GM12878 (cell line): ENCODE data around the gene PPP5C. TPM values are rescaled to one million over a fixed set of nuclear protein-coding genes. Genes with fewer than 3 reads are reported as not detected.

Experiments
- ATF7 ChIP-seq: fragments of 450-650 bp; IDR thresholded peaks from 2 replicates; pipeline ENCODE4 v1.6.1; 2016; ENCODE audit warnings: low read depth, mild to moderate bottlenecking
- CHD2 ChIP-seq: IDR thresholded peaks from 2 replicates; pipeline ENCODE4 v1.6.1; 2011; ENCODE audit warnings: low read depth, low read length, improper control_type of control experiment, borderline replicate concordance
- EED ChIP-seq: sonication (generic); IDR thresholded peaks from 2 replicates; pipeline ENCODE4 v1.6.1; 2016; ENCODE audit warnings: antibody characterized with exemption, low read depth
- GABPA ChIP-seq: IDR thresholded peaks from 2 replicates; pipeline ENCODE4 v1.6.1; 2014; ENCODE audit warnings: antibody characterized with exemption, low read depth, mild to moderate bottlenecking, inconsistent platforms
- IKZF1 ChIP-seq: fragments of 450-650 bp; conservative IDR thresholded peaks from 2 replicates; pipeline ENCODE4 v1.6.1; 2017; ENCODE audit warnings: antibody characterized with exemption, mild to moderate bottlenecking
- IRF4 ChIP-seq: IDR thresholded peaks from 2 replicates; pipeline ENCODE4 v1.6.1; 2011; ENCODE audit warnings: low read depth, low read length
- NFIC ChIP-seq: IDR thresholded peaks from 2 replicates; pipeline ENCODE4 v1.6.1; 2012; ENCODE audit warnings: low read depth, mild to moderate bottlenecking, inconsistent platforms, low read length, moderate library complexity
- POLR2A ChIP-seq: IDR thresholded peaks from 2 replicates; pipeline ENCODE4 v1.6.1; 2011; ENCODE audit warnings: low read depth, mild to moderate bottlenecking, low read length
- RUNX3 ChIP-seq: IDR thresholded peaks from 2 replicates; pipeline ENCODE4 v1.6.1; 2012; ENCODE audit warnings: low read length, inconsistent platforms
- SPI1 ChIP-seq: IDR thresholded peaks from 2 replicates; pipeline ENCODE4 v1.6.1; 2011; ENCODE audit warnings: low read depth, mild to moderate bottlenecking, low read length, moderate library complexity, borderline replicate concordance; ENCODE audit not compliant: insufficient read depth
- ZNF207 ChIP-seq: fragments of 450-650 bp; IDR thresholded peaks from 2 replicates; pipeline ENCODE4 v1.6.1; 2014; ENCODE audit warnings: antibody characterized with exemption, mild to moderate bottlenecking, borderline replicate concordance
- ZNF384 ChIP-seq: IDR thresholded peaks from 2 replicates; pipeline ENCODE4 v1.6.1; 2012; ENCODE audit warnings: low read depth, mild to moderate bottlenecking, low read length, improper control_type of control experiment, borderline replicate concordance
- polyA plus RNA-seq, 11 experiments: library from polyadenylated mRNA; depleted of rRNA in 4 of 11; unstranded in 6 of 11; stranded (reverse) in 5 of 11; fragments of >200 nt; fragmentation: Nextera tagmentation in 4 of 11; fragmentation: Illumina TruSeq in 1 of 11; extraction: Ambion mirVana in 4 of 11; extraction: Trizol in 1 of 11; gene quantifications; 1 replicate in 1 of 11; 2 replicates in 10 of 11; pipeline versions ENCODE4 v1.2.1 to v1.2.3, GENCODE V29; 2011 to 2016; ENCODE audit warnings: inconsistent platforms in 2 of 11, missing spikeins in 2 of 11, low read depth in 1 of 11
- total RNA-seq, 4 experiments: library from RNA; depleted of rRNA in 3 of 4; stranded (reverse); fragments of >200 nt in 3 of 4; fragmentation: Illumina TruSeq in 1 of 4; extraction: Trizol in 1 of 4; gene quantifications; 2 replicates each; pipeline versions ENCODE4 v1.2.1 to v1.2.3, GENCODE V29; 2013 to 2021
- TF ChIP-seq, protein P1 (sequence below): fragments of 450-650 bp; IDR thresholded peaks from 2 replicates; pipeline ENCODE4 v1.6.1; 2016; ENCODE audit warnings: mild to moderate bottlenecking, moderate library complexity, borderline replicate concordance
- TF ChIP-seq, protein P2 (sequence below): fragments of 150-350 bp; IDR thresholded peaks from 2 replicates; pipeline ENCODE4 v1.6.1; 2016; ENCODE audit warnings: low read depth, low read length
- TF ChIP-seq, protein P3 (sequence below): fragments of 450-650 bp; IDR thresholded peaks from 2 replicates; pipeline ENCODE4 v1.6.1; 2017; ENCODE audit warnings: low read depth, mild to moderate bottlenecking, moderate library complexity
- TF ChIP-seq, protein P4 (sequence below), 3 experiments: IDR thresholded peaks in 2 of 3; conservative IDR thresholded peaks in 1 of 3; 2 replicates each; pipeline ENCODE4 v1.5.1; 2011; ENCODE audit warnings: low read depth in 3 of 3, low read length in 3 of 3, mild to moderate bottlenecking in 3 of 3, control low read depth in 2 of 3, moderate library complexity in 2 of 3, inconsistent platforms in 1 of 3, mixed read lengths in 1 of 3; ENCODE audit not compliant: control insufficient read depth in 2 of 3, insufficient read depth in 1 of 3; ENCODE audit errors: extremely low read depth in 1 of 3

The PPP5C gene
- total and polyA plus RNA-seq, 10 of the 15 experiments (the other 5 are each of a cell fraction or from before 2014, with no cell fraction given): 1.1 to 154 (median 94.5) TPM

- TF ChIP-seq, protein P1, sequence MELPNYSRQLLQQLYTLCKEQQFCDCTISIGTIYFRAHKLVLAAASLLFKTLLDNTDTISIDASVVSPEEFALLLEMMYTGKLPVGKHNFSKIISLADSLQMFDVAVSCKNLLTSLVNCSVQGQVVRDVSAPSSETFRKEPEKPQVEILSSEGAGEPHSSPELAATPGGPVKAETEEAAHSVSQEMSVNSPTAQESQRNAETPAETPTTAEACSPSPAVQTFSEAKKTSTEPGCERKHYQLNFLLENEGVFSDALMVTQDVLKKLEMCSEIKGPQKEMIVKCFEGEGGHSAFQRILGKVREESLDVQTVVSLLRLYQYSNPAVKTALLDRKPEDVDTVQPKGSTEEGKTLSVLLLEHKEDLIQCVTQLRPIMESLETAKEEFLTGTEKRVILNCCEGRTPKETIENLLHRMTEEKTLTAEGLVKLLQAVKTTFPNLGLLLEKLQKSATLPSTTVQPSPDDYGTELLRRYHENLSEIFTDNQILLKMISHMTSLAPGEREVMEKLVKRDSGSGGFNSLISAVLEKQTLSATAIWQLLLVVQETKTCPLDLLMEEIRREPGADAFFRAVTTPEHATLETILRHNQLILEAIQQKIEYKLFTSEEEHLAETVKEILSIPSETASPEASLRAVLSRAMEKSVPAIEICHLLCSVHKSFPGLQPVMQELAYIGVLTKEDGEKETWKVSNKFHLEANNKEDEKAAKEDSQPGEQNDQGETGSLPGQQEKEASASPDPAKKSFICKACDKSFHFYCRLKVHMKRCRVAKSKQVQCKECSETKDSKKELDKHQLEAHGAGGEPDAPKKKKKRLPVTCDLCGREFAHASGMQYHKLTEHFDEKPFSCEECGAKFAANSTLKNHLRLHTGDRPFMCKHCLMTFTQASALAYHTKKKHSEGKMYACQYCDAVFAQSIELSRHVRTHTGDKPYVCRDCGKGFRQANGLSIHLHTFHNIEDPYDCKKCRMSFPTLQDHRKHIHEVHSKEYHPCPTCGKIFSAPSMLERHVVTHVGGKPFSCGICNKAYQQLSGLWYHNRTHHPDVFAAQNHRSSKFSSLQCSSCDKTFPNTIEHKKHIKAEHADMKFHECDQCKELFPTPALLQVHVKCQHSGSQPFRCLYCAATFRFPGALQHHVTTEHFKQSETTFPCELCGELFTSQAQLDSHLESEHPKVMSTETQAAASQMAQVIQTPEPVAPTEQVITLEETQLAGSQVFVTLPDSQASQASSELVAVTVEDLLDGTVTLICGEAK: no peak
- TF ChIP-seq ZNF384 (peak; percentile 78; the same call in 1 of the 2 replicates), IKZF1 (peak; percentile 64), EED (peak; percentile 94), RUNX3 (peak; percentile 32; the same call in 1 of the 2 replicates), ZNF207 (no peak), NFIC (0 out of 2 replicates have a peak, but pooled peaks have one; percentile 46), ATF7 (no peak), POLR2A (no peak), IRF4 (0 out of 2 replicates have a peak, but pooled peaks have one; percentile 15), GABPA (no peak), SPI1 (peak; percentile 92), CHD2 (no peak)
- TF ChIP-seq, protein P2, sequence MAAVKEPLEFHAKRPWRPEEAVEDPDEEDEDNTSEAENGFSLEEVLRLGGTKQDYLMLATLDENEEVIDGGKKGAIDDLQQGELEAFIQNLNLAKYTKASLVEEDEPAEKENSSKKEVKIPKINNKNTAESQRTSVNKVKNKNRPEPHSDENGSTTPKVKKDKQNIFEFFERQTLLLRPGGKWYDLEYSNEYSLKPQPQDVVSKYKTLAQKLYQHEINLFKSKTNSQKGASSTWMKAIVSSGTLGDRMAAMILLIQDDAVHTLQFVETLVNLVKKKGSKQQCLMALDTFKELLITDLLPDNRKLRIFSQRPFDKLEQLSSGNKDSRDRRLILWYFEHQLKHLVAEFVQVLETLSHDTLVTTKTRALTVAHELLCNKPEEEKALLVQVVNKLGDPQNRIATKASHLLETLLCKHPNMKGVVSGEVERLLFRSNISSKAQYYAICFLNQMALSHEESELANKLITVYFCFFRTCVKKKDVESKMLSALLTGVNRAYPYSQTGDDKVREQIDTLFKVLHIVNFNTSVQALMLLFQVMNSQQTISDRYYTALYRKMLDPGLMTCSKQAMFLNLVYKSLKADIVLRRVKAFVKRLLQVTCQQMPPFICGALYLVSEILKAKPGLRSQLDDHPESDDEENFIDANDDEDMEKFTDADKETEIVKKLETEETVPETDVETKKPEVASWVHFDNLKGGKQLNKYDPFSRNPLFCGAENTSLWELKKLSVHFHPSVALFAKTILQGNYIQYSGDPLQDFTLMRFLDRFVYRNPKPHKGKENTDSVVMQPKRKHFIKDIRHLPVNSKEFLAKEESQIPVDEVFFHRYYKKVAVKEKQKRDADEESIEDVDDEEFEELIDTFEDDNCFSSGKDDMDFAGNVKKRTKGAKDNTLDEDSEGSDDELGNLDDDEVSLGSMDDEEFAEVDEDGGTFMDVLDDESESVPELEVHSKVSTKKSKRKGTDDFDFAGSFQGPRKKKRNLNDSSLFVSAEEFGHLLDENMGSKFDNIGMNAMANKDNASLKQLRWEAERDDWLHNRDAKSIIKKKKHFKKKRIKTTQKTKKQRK: no peak
- TF ChIP-seq, protein P3, sequence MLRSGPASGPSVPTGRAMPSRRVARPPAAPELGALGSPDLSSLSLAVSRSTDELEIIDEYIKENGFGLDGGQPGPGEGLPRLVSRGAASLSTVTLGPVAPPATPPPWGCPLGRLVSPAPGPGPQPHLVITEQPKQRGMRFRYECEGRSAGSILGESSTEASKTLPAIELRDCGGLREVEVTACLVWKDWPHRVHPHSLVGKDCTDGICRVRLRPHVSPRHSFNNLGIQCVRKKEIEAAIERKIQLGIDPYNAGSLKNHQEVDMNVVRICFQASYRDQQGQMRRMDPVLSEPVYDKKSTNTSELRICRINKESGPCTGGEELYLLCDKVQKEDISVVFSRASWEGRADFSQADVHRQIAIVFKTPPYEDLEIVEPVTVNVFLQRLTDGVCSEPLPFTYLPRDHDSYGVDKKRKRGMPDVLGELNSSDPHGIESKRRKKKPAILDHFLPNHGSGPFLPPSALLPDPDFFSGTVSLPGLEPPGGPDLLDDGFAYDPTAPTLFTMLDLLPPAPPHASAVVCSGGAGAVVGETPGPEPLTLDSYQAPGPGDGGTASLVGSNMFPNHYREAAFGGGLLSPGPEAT: peak; percentile 84
- TF ChIP-seq, protein P4, sequence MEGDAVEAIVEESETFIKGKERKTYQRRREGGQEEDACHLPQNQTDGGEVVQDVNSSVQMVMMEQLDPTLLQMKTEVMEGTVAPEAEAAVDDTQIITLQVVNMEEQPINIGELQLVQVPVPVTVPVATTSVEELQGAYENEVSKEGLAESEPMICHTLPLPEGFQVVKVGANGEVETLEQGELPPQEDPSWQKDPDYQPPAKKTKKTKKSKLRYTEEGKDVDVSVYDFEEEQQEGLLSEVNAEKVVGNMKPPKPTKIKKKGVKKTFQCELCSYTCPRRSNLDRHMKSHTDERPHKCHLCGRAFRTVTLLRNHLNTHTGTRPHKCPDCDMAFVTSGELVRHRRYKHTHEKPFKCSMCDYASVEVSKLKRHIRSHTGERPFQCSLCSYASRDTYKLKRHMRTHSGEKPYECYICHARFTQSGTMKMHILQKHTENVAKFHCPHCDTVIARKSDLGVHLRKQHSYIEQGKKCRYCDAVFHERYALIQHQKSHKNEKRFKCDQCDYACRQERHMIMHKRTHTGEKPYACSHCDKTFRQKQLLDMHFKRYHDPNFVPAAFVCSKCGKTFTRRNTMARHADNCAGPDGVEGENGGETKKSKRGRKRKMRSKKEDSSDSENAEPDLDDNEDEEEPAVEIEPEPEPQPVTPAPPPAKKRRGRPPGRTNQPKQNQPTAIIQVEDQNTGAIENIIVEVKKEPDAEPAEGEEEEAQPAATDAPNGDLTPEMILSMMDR (IDR thresholded peaks at IDR 0.05 in 2 of 3, conservative IDR thresholded peaks at IDR 0.05 in 1 of 3; ENCODE audit: control insufficient read depth in 2 of 3, extremely low read depth in 1 of 3, insufficient read depth in 1 of 3, low read depth in 3 of 3, low read length in 3 of 3): no peak
These were observed 2.6 kb downstream of the PPP5C start (continued) for GRCh38 chr19:46349311-46349993.
